ENCODE data around the gene RPS27. TPM values are rescaled to one million over a fixed set of nuclear protein-coding genes. Genes with fewer than 3 reads are reported as not detected.
A peak's percentile ranks its signal among the peaks of the same experiment; 100 is the strongest.

The RPS27 gene
- polyA plus RNA-seq, 2 of the 4 experiments (the other 2 are of a cell fraction) = 4,831 to 5,586 TPM

DNA sequence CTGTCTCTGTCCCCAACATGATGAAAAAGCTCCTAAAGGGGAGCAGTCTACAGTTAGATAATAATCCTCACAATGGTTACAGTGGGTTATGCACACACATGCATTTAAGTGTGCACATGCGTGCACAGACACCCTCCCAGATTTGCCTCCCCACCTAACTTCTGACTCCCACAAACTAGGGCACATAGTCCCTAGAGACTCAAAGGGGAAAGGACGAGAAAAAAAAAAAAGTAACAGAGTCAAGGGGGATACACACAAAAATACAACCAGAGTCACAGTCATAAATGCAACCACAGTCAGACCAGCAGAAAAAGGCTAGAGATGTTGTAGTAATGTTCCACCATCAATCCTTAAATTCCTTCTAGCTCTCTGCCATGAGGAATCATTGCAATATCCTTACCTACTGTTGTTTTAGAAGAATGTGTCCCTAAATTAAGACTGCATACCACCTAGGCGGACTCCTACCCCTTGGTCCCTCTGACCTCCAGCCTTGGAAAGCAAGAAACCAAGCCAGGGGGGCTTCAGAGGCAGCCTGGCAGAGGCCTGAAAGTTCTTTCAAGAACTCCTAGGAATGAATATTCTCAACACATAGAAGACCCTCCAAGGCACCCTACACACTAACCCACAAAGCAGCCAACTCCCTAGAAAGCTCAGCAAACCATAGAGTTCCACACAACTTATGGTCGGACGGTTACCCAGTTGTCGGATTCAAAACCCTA is 33.4 kb upstream of the RPS27 start:
- FAIRE-seq (no peak), DNase-seq (ENCODE audit: low read depth in 1 of 2, low spot score in 1 of 2) (no peak), ATAC-seq (no peak)
- ChIA-PET CTCF (interaction anchor here (0.9 to 7.5 kb wide), 4 partner anchors 10 to 160 kb away, joined by 5 to 75 read pairs (median 14); partner anchors contain the start of genes CREB3L4, DENND4B and RAB13), POLR2A (interaction anchor here (1.4 to 2.4 kb wide), 2 partner anchors 10 to 21 kb away, joined by 3 to 11 read pairs; partner anchors contain the start of genes CREB3L4 and JTB)
- TF ChIP-seq RCOR1 (IDR thresholded peaks at IDR 0.05; ENCODE audit: low read depth, low read length) = no peak
- TF ChIP-seq, protein P1, sequence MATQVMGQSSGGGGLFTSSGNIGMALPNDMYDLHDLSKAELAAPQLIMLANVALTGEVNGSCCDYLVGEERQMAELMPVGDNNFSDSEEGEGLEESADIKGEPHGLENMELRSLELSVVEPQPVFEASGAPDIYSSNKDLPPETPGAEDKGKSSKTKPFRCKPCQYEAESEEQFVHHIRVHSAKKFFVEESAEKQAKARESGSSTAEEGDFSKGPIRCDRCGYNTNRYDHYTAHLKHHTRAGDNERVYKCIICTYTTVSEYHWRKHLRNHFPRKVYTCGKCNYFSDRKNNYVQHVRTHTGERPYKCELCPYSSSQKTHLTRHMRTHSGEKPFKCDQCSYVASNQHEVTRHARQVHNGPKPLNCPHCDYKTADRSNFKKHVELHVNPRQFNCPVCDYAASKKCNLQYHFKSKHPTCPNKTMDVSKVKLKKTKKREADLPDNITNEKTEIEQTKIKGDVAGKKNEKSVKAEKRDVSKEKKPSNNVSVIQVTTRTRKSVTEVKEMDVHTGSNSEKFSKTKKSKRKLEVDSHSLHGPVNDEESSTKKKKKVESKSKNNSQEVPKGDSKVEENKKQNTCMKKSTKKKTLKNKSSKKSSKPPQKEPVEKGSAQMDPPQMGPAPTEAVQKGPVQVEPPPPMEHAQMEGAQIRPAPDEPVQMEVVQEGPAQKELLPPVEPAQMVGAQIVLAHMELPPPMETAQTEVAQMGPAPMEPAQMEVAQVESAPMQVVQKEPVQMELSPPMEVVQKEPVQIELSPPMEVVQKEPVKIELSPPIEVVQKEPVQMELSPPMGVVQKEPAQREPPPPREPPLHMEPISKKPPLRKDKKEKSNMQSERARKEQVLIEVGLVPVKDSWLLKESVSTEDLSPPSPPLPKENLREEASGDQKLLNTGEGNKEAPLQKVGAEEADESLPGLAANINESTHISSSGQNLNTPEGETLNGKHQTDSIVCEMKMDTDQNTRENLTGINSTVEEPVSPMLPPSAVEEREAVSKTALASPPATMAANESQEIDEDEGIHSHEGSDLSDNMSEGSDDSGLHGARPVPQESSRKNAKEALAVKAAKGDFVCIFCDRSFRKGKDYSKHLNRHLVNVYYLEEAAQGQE (IDR thresholded peaks at IDR 0.05) = no peak
- no peak for TF ChIP-seq ZC3H11A (IDR thresholded peaks at IDR 0.05)
- TF ChIP-seq FOSL2 (IDR thresholded peaks at IDR 0.05) = no peak
- no peak for TF ChIP-seq FOSL2 (CRISPR knock-in tag; IDR thresholded peaks at IDR 0.05)
- TF ChIP-seq, protein P2, sequence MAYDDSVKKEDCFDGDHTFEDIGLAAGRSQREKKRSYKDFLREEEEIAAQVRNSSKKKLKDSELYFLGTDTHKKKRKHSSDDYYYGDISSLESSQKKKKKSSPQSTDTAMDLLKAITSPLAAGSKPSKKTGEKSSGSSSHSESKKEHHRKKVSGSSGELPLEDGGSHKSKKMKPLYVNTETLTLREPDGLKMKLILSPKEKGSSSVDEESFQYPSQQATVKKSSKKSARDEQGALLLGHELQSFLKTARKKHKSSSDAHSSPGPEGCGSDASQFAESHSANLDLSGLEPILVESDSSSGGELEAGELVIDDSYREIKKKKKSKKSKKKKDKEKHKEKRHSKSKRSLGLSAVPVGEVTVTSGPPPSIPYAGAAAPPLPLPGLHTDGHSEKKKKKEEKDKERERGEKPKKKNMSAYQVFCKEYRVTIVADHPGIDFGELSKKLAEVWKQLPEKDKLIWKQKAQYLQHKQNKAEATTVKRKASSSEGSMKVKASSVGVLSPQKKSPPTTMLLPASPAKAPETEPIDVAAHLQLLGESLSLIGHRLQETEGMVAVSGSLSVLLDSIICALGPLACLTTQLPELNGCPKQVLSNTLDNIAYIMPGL (CRISPR knock-in tag; IDR thresholded peaks at IDR 0.05; ENCODE audit: borderline replicate concordance) = no peak
- no peak for TF ChIP-seq ZFP36 (IDR thresholded peaks at IDR 0.05; ENCODE audit: borderline replicate concordance, partially characterized antibody)
- TF ChIP-seq ESRRA (IDR thresholded peaks at IDR 0.05; ENCODE audit: borderline replicate concordance, low read length) = no peak
- TF ChIP-seq, protein P3, sequence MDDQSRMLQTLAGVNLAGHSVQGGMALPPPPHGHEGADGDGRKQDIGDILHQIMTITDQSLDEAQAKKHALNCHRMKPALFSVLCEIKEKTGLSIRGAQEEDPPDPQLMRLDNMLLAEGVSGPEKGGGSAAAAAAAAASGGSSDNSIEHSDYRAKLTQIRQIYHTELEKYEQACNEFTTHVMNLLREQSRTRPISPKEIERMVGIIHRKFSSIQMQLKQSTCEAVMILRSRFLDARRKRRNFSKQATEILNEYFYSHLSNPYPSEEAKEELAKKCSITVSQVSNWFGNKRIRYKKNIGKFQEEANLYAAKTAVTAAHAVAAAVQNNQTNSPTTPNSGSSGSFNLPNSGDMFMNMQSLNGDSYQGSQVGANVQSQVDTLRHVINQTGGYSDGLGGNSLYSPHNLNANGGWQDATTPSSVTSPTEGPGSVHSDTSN (IDR thresholded peaks at IDR 0.05) = no peak
- TF ChIP-seq HEYL (CRISPR knock-in tag; IDR thresholded peaks at IDR 0.05) = no peak
- Histone ChIP-seq H3K9me3 (no peaks in the 10 kb centered on the region), H3K27ac (peak overlapping the region; percentile 92 to 95), H3K4me3 (peak overlapping the region; percentile 94), H3K4me2 (peak overlapping the region; percentile 90), H3K4me1 (peaks cover 28% of the 10 kb centered on the region)
- 86% methylated on average over 6 of the region's 6 CpGs for WGBS (ENCODE audit: missing lambda C conversion rate)

DNA sequence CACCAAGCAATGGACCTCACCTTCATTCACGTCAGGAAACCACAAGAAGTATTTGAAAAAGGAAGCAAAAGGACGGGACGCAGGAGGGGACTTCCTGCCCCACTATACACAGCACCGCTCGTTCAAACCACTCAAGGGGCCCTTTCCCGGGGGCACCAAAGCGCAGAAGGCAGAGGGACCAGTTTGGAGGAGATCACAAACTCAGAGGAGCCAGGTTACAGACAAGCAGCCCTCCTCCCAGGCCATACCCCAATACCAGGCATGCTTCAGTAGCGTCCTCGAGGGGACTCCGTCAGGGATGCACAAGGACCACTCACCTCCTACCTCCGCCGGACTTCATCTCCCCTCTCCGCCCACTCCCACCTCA is 32.8 kb upstream of the RPS27 start:
- Histone ChIP-seq H3K4me3 (peak overlapping the region; percentile 94), H3K4me1 (peaks cover 32% of the 10 kb centered on the region), H3K27ac (peak overlapping the region; percentile 92 to 95), H3K9me3 (no peaks in the 10 kb centered on the region), H3K4me2 (peak overlapping the region; percentile 90)
- CTCF ChIA-PET = interaction anchor here (0.9 to 7.5 kb wide), 5 partner anchors 10 to 160 kb away, joined by 3 to 75 read pairs (median 5); partner anchors contain the start of genes CREB3L4, DENND4B and RAB13
- 2% methylated on average over 13 of the region's 13 CpGs for WGBS (ENCODE audit: missing lambda C conversion rate)
- POLR2A ChIA-PET = interaction anchor here (0.5 to 2.4 kb wide), 4 partner anchors 10 to 33 kb away, joined by 3 to 12 read pairs (median 8); partner anchors contain the start of genes CREB3L4, JTB and RPS27
- FAIRE-seq (no peak), ATAC-seq (peak; percentile 39 to 47), DNase-seq (ENCODE audit: low read depth in 1 of 2, low spot score in 1 of 2) (no peak)
- TF ChIP-seq, protein P4, sequence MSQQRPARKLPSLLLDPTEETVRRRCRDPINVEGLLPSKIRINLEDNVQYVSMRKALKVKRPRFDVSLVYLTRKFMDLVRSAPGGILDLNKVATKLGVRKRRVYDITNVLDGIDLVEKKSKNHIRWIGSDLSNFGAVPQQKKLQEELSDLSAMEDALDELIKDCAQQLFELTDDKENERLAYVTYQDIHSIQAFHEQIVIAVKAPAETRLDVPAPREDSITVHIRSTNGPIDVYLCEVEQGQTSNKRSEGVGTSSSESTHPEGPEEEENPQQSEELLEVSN (IDR thresholded peaks at IDR 0.05; ENCODE audit: borderline replicate concordance, low read depth) = no peak
- no peak for TF ChIP-seq ZC3H11A (IDR thresholded peaks at IDR 0.05)
- no peak for TF ChIP-seq JUN (IDR thresholded peaks at IDR 0.05)
- TF ChIP-seq, protein P5, sequence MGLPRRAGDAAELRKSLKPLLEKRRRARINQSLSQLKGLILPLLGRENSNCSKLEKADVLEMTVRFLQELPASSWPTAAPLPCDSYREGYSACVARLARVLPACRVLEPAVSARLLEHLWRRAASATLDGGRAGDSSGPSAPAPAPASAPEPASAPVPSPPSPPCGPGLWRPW (IDR thresholded peaks at IDR 0.05) = no peak
- no peak for TF ChIP-seq BHLHE40 (IDR thresholded peaks at IDR 0.05; ENCODE audit: low read depth, low read length)
- TF ChIP-seq, protein P6, sequence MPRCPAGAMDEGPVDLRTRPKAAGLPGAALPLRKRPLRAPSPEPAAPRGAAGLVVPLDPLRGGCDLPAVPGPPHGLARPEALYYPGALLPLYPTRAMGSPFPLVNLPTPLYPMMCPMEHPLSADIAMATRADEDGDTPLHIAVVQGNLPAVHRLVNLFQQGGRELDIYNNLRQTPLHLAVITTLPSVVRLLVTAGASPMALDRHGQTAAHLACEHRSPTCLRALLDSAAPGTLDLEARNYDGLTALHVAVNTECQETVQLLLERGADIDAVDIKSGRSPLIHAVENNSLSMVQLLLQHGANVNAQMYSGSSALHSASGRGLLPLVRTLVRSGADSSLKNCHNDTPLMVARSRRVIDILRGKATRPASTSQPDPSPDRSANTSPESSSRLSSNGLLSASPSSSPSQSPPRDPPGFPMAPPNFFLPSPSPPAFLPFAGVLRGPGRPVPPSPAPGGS (IDR thresholded peaks at IDR 0.05) = no peak
- TF ChIP-seq NFE2L2 (conservative IDR thresholded peaks at IDR 0.05; ENCODE audit: low read length) = no peak
- no peak for TF ChIP-seq HOXA7 (CRISPR knock-in tag; IDR thresholded peaks at IDR 0.05)
- no peak for TF ChIP-seq RNF2 (IDR thresholded peaks at IDR 0.05; ENCODE audit: borderline replicate concordance, low read depth)
- TF ChIP-seq HEYL (CRISPR knock-in tag; IDR thresholded peaks at IDR 0.05) = no peak
- TF ChIP-seq, protein P7, sequence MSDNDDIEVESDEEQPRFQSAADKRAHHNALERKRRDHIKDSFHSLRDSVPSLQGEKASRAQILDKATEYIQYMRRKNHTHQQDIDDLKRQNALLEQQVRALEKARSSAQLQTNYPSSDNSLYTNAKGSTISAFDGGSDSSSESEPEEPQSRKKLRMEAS (IDR thresholded peaks at IDR 0.05) = no peak
- TF ChIP-seq, protein P2 (CRISPR knock-in tag; IDR thresholded peaks at IDR 0.05; ENCODE audit: borderline replicate concordance) = no peak
- no peak for TF ChIP-seq RARB (CRISPR knock-in tag; IDR thresholded peaks at IDR 0.05)
- TF ChIP-seq, protein P8, sequence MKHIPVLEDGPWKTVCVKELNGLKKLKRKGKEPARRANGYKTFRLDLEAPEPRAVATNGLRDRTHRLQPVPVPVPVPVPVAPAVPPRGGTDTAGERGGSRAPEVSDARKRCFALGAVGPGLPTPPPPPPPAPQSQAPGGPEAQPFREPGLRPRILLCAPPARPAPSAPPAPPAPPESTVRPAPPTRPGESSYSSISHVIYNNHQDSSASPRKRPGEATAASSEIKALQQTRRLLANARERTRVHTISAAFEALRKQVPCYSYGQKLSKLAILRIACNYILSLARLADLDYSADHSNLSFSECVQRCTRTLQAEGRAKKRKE (CRISPR knock-in tag; IDR thresholded peaks at IDR 0.05; ENCODE audit: low read depth) = no peak
- TF ChIP-seq SREBF2 (IDR thresholded peaks at IDR 0.05) = no peak
- no peak for TF ChIP-seq RFX5 (IDR thresholded peaks at IDR 0.05)
